SH-SY5Y (cell line): ENCODE measurements around the gene ARHGAP19.

Source experiments
- GATA2 ChIP-seq: IDR thresholded peaks from 2 replicates; pipeline ENCODE4 v1.6.1; 2011; ENCODE audit warnings: mild to moderate bottlenecking, low read depth, low read length
- GATA3 ChIP-seq: IDR thresholded peaks from 2 replicates; pipeline ENCODE4 v1.6.1; 2011; ENCODE audit warnings: low read depth, mild to moderate bottlenecking, low read length, moderate library complexity

The ARHGAP19 gene

GRCh38 chr10:97230146-97230545 is 62.3 kb downstream of the ARHGAP19 start:
- no peak for TF ChIP-seq GATA3
- no peak for TF ChIP-seq GATA2

- no peak for TF ChIP-seq GATA2
These were observed 63.0 kb downstream of the ARHGAP19 start for GRCh38 chr10:97229322-97230015.

GRCh38 chr10:97228775-97229157 is 63.7 kb downstream of the ARHGAP19 start:
- TF ChIP-seq GATA3 = no peak
- TF ChIP-seq GATA2 = no peak

DNA sequence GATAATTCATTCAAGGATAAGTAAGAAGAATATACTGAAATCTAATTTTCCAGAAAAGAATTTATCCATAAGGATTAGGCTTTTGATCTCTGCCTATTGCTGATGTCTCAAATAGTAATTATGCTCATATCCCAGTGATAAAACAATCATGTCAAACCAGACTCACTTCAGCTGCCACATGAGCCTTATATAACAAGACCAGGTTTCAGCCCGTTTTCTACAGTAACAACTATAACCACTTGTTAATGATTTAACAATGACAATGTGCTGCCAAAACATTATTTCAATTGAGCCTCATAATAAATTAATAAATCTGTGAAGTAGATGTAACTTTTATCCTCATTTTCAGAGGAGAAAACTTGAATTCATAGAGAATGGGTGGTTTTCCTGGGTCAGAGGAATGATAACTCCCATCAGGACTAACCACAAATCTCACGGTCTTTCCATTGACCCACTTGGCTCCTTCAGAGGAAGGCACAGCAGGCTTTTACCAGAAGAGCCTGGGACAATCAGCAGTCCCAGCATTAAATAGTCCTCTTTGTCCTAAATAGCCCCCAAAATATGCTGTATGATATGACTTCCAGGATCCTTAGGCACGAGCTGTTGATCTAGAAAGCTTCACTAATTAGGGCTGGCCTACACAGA is 64.2 kb downstream of the ARHGAP19 start:
- TF ChIP-seq GATA2 = no peak
- no peak for TF ChIP-seq GATA3

GRCh38 chr10:97226398-97226797 is 66.0 kb downstream of the ARHGAP19 start:
- TF ChIP-seq GATA2 = no peak
- TF ChIP-seq GATA3 = no peak

GRCh38 chr10:97224483-97225435 is 67.7 kb downstream of the ARHGAP19 start:
- no peak for TF ChIP-seq GATA2
- TF ChIP-seq GATA3 = no peak

GRCh38 chr10:97222326-97222961 is 70.0 kb downstream of the ARHGAP19 start:
- TF ChIP-seq GATA2 = peak; percentile 28; the same call in 1 of the 2 replicates
- no peak for TF ChIP-seq GATA3

DNA sequence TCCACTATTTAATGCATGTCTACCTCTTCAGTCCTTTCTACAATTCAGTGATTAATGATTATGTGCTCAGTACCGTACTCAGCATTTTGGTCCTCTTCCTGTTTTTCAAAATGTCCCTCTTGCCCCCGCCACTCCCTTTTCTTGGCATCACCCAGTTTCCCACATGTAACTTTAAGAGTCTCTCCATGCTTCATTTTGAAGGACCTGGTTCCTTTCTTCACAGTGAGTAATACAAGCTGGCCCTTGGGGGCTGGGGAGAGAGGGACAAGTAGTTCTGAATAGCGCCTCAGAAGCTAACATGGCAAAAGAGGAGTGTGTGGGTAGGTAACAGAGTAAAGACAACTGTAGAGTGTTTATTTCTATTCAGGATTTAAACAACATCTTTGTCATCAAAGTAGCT is 72.1 kb downstream of the ARHGAP19 start:
- no peak for TF ChIP-seq GATA2
- no peak for TF ChIP-seq GATA3

DNA sequence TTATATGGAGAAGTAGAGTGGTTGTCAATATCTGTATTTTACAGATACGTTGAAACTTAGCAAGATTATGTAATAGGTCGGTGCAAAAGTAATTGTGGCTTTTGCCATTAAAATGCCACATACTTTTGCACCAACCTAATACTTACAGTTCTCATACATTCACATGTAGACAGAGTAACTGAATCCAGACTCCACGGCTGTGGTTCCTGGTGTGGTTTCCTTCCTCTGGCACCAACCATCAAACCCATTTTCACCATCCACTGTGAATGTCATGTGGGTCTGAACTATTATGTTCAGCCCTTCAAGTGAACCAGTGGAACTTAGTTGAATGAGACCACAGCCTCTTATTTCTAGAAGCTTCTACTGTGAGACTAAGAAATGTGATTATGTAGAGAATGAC is 75.1 kb downstream of the ARHGAP19 start:
- no peak for TF ChIP-seq GATA2
- no peak for TF ChIP-seq GATA3

DNA sequence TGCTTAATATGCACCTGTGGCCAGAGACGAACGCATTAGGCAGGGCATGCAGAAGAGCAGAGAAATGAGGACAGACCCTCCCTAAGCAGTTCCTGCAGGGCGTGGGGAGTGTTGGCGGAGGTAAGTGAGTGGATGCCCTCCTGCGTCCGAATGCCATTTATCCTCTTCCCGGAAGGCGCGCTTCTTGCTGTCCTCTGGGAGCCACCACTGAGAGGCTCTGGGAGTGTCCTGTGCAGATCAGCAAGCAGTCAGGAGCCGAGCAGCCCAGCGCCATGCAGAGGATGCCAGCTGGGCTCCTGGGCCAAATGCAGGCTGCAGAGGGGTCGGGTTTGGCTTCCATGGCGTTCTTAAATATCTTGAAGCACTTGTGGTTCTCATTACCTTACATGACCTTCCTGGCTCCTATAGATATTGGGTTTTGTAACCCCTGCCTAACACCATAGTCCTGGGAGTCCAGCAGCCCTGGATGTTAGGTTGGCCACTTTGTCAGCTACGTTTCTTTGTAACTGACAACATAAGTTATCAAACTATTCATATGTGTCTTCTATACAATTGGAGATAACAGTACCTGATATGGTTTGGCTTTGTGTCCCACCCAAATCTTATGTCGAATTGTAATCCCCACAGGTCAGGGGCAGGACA is 76.7 kb downstream of the ARHGAP19 start:
- TF ChIP-seq GATA2 = no peak
- no peak for TF ChIP-seq GATA3

DNA sequence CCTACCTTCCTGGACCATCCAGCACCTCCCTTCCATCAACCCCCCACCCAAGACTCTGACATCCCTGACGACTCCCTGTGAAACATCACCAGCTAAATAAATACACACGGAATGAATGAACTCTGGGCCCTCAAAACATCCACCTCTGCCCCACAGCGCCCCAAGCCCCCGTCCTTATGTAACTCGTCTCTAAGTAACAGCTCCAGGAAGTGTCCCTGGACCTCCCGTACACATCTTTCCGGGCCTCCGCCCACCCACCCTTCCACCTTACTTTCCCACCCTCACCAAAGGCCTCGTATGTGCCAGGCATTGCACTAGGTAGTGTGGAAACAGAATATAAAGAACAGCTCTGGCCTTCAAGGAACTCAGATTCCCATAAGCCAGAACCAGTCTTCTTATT is 79.0 kb downstream of the ARHGAP19 start:
- no peak for TF ChIP-seq GATA3
- no peak for TF ChIP-seq GATA2

DNA sequence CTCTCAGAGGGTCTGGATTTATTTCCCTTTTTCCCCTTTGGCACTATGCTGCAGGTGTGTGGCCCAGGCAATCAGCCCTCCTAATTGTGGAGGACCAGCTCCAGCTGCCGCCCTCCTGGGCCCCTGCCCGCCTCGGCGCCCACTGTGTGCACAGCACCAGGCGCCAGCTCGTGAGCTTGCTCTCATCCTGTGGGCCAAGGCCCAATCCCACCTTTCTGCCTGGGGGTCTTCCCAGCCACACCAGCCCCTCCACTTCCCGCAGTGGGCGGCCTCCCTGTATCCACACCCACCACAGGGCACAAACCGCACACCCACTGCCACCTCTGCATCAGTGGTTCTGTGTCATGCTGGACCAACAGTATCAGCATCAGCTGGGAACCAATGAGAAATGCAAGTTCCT is 81.2 kb downstream of the ARHGAP19 start:
- TF ChIP-seq GATA3 = no peak
- TF ChIP-seq GATA2 = no peak

GRCh38 chr10:97210543-97210960 is 81.9 kb downstream of the ARHGAP19 start:
- TF ChIP-seq GATA2 (no peak), GATA3 (no peak)
